Naive thymus-derived CD4-positive, alpha-beta T cell (primary cell): Measurements from ENCODE around the gene COX8A. TPM values are rescaled to one million over a fixed set of nuclear protein-coding genes. Genes with fewer than 3 reads are reported as not detected.

Source experiments
- ATAC-seq: fragments of 150-1000 bp; cut with Tn5 transposase; 2 replicates; pipeline ENCODE4 v1.10.0; 2021; ENCODE audit warnings: mild to moderate bottlenecking, moderate library complexity
- CTCF ChIA-PET: fragments of 350-600 bp; sonication (Branson Sonifier 250); formaldehyde crosslinking; loops from one replicate; lab custom pipeline; 2021; ENCODE audit warnings: antibody characterized with exemption; lab: Charles Lee
- POLR2A ChIA-PET: fragments of 350-600 bp; sonication (Branson Sonifier 250); formaldehyde crosslinking; loops from one replicate; lab custom pipeline; 2021; ENCODE audit warnings: antibody characterized with exemption, inconsistent platforms; lab: Charles Lee
- DNase-seq, 9 donors: peaks; one replicate each; pipeline versions ENCODE4 v3.0.0 to v3.0.0-alpha.2; 2020 to 2022; ENCODE audit warnings: mixed read lengths in 1 of 9
- H3K27ac ChIP-seq: one replicate; pipeline ENCODE4 v1.7.0; 2013; ENCODE audit warnings: mild to moderate bottlenecking, low read depth, low read length, moderate library complexity
- H3K27me3 ChIP-seq, 2 donors: one replicate each; pipeline ENCODE4 v1.7.0; 2013; ENCODE audit warnings: low read length in 2 of 2, mild to moderate bottlenecking in 2 of 2, moderate library complexity in 2 of 2; ENCODE audit not compliant: control insufficient read depth in 2 of 2, insufficient read depth in 2 of 2
- H3K36me3 ChIP-seq, 3 experiments: 1 replicate in 2 of 3; 2 replicates in 1 of 3; pipeline ENCODE4 v1.7.0; 2013; ENCODE audit warnings: low read length in 3 of 3, mild to moderate bottlenecking in 3 of 3, moderate library complexity in 1 of 3; ENCODE audit not compliant: insufficient read depth in 3 of 3, control insufficient read depth in 2 of 3
- H3K4me1 ChIP-seq, 2 donors: one replicate each; pipeline ENCODE4 v1.7.0; 2013; ENCODE audit warnings: low read length in 2 of 2, mild to moderate bottlenecking in 2 of 2, moderate library complexity in 1 of 2; ENCODE audit not compliant: control insufficient read depth in 2 of 2, insufficient read depth in 2 of 2
- H3K4me3 ChIP-seq: 2 replicates; pipeline ENCODE4 v1.7.0; 2013; ENCODE audit warnings: mild to moderate bottlenecking, low read length
- H3K9me3 ChIP-seq, 3 experiments: 1 replicate in 2 of 3; 2 replicates in 1 of 3; pipeline ENCODE4 v1.7.0; 2013; ENCODE audit warnings: low read length in 3 of 3; ENCODE audit not compliant: control insufficient read depth in 2 of 3
- H3K27ac Mint-ChIP-seq, 9 donors: one replicate each; pipeline ENCODE4 v1.8.0; 2020 to 2022; ENCODE audit warnings: mixed read lengths in 9 of 9, mild to moderate bottlenecking in 8 of 9, moderate library complexity in 5 of 9, inconsistent platforms in 2 of 9
- H3K27me3 Mint-ChIP-seq, 5 donors: one replicate each; pipeline ENCODE4 v1.8.0; 2021 to 2022; ENCODE audit warnings: mixed read lengths in 5 of 5, mild to moderate bottlenecking in 1 of 5
- H3K36me3 Mint-ChIP-seq, 5 donors: one replicate each; pipeline ENCODE4 v1.8.0; 2020 to 2022; ENCODE audit warnings: mixed read lengths in 5 of 5, mild to moderate bottlenecking in 3 of 5, inconsistent platforms in 1 of 5
- H3K4me1 Mint-ChIP-seq, 7 donors: one replicate each; pipeline ENCODE4 v1.8.0; 2020 to 2022; ENCODE audit warnings: mixed read lengths in 7 of 7, mild to moderate bottlenecking in 3 of 7, inconsistent platforms in 1 of 7
- H3K4me3 Mint-ChIP-seq, 10 donors: one replicate each; pipeline ENCODE4 v1.8.0; 2020 to 2022; ENCODE audit warnings: mild to moderate bottlenecking in 10 of 10, mixed read lengths in 10 of 10, moderate library complexity in 6 of 10, inconsistent platforms in 2 of 10
- H3K9me3 Mint-ChIP-seq, 11 donors: one replicate each; pipeline ENCODE4 v1.8.0; 2020 to 2022; ENCODE audit warnings: mixed read lengths in 11 of 11, mild to moderate bottlenecking in 4 of 11, inconsistent platforms in 1 of 11, moderate library complexity in 1 of 11
- intact Hi-C, 2 donors: fragments of 100-400 bp; cut with micrococcal nuclease; formaldehyde crosslinking; loops; one replicate each; pipeline ENCODE4 v1.15.1; 2023
- polyA plus RNA-seq, 2 donors: library from polyadenylated mRNA; unstranded; fragments of 300-500 nt; fragmentation: Illumina TruSeq; gene quantifications; one replicate each; pipeline ENCODE4 v1.2.3, GENCODE V29; 2021
- total RNA-seq, 6 experiments: library from RNA in 5 of 6; stranded (reverse) in 5 of 6; gene quantifications; 1 replicate in 5 of 6; 2 replicates in 1 of 6; pipeline ENCODE4 v1.2.3 and lab custom pipeline; 2021 to 2026

The COX8A gene
- total and polyA plus RNA-seq, 7 experiments from 2014 or later, result 90.9 to 375 (median 134) TPM

GRCh38 chr11:64001484-64002420 is 27.3 kb downstream of the COX8A start:
- ChIA-PET POLR2A (interaction anchor here (0.6 to 0.8 kb wide), 2 partner anchors 16 to 1271 kb away, joined by 3 read pairs; partner anchors contain the start of gene OTUB1), CTCF (interaction anchor here (0.7 to 4.2 kb wide), 7 partner anchors 12 to 302 kb away, joined by 3 to 25 read pairs (median 4); no protein-coding TSS in a partner anchor)
- peaks cover 8 to 15% of the 10 kb centered on the region in 2 donors for H3K4me1 ChIP-seq
- DNase-seq, result no peak
- Mint-ChIP-seq H3K4me3 (peak overlapping the region in 7 of 10 donors; percentile 40 to 73 (median 43)), H3K27ac (peak overlapping the region in 1 of 9 donors; percentile 29), H3K27me3 (peaks cover 7 to 15% (median 10%) of the 10 kb centered on the region in 5 donors), H3K4me1 (peaks cover 0 to 17% (median 9%) of the 10 kb centered on the region in 7 donors), H3K9me3 (no peaks in the 10 kb centered on the region), H3K36me3 (peaks cover 0 to 13% (median 4%) of the 10 kb centered on the region in 5 donors)
- no peak for ATAC-seq
- intact Hi-C loops, result loop anchor here in 1 of 2 donors (5.0 kb wide), 1 partner anchor 301 kb away; the partner anchor contains the start of gene CATSPERZ
- H3K27me3 ChIP-seq, result no peaks in the 10 kb centered on the region
- no peak overlapping the region for H3K4me3 ChIP-seq
- peaks cover 3 to 23% (median 5%) of the 10 kb centered on the region in 3 experiments for H3K36me3 ChIP-seq
- no peaks in the 10 kb centered on the region for H3K9me3 ChIP-seq
- H3K27ac ChIP-seq, result no peak overlapping the region

- ChIA-PET CTCF (no interaction called here), POLR2A (no interaction called here)
- H3K36me3 ChIP-seq, result peaks cover 0 to under 1% (median 0%) of the 10 kb centered on the region in 3 experiments
- H3K27me3 ChIP-seq, result no peaks in the 10 kb centered on the region
- H3K27ac Mint-ChIP-seq, result peak overlapping the region in 1 of 9 donors; percentile 46
- H3K9me3 Mint-ChIP-seq, result no peaks in the 10 kb centered on the region
- no peak for ATAC-seq
- H3K9me3 ChIP-seq, result no peaks in the 10 kb centered on the region
- peaks cover 8 to 15% of the 10 kb centered on the region in 2 donors for H3K4me1 ChIP-seq
- no peak overlapping the region for H3K27ac ChIP-seq
- H3K36me3 Mint-ChIP-seq, result no peaks in the 10 kb centered on the region
- no peak for DNase-seq
- H3K27me3 Mint-ChIP-seq, result peaks cover 18 to 37% (median 30%) of the 10 kb centered on the region in 5 donors
- no peak overlapping the region for H3K4me3 ChIP-seq
- H3K4me3 Mint-ChIP-seq, result no peak overlapping the region
- intact Hi-C loops, result loop anchor here in 1 of 2 donors (5.0 kb wide), 1 partner anchor 298 kb away; the partner anchor contains the start of gene CATSPERZ
- H3K4me1 Mint-ChIP-seq, result peaks cover 11 to 19% (median 14%) of the 10 kb centered on the region in 7 donors
These were observed 29.6 kb downstream of the COX8A start for GRCh38 chr11:64003807-64004589.

GRCh38 chr11:64004590-64004984 is 30.2 kb downstream of the COX8A start:
- H3K27ac ChIP-seq, result no peak overlapping the region
- H3K36me3 Mint-ChIP-seq, result no peaks in the 10 kb centered on the region
- ChIA-PET POLR2A (no interaction called here), CTCF (no interaction called here)
- peaks cover 11 to 19% (median 14%) of the 10 kb centered on the region in 7 donors for H3K4me1 Mint-ChIP-seq
- H3K4me3 Mint-ChIP-seq, result no peak overlapping the region
- H3K27me3 Mint-ChIP-seq, result peaks cover 20 to 40% (median 32%) of the 10 kb centered on the region in 5 donors
- H3K9me3 ChIP-seq, result no peaks in the 10 kb centered on the region
- H3K27me3 ChIP-seq, result no peaks in the 10 kb centered on the region
- peaks cover 8 to 14% of the 10 kb centered on the region in 2 donors for H3K4me1 ChIP-seq
- DNase-seq (no peak), ATAC-seq (no peak)
- intact Hi-C loops, result loop anchor here in 1 of 2 donors (5.0 kb wide), 1 partner anchor 298 kb away; the partner anchor contains the start of gene CATSPERZ
- no peak overlapping the region for H3K4me3 ChIP-seq
- H3K27ac Mint-ChIP-seq, result no peak overlapping the region
- H3K36me3 ChIP-seq, result no peaks in the 10 kb centered on the region
- H3K9me3 Mint-ChIP-seq, result no peaks in the 10 kb centered on the region

- POLR2A ChIA-PET, result no interaction called here
- H3K27ac ChIP-seq, result no peak overlapping the region
- H3K36me3 Mint-ChIP-seq, result peaks cover 0 to 7% (median 0%) of the 10 kb centered on the region in 5 donors
- H3K4me1 Mint-ChIP-seq, result peaks cover 11 to 19% (median 14%) of the 10 kb centered on the region in 7 donors
- peaks cover 0 to 7% (median 0%) of the 10 kb centered on the region in 3 experiments for H3K9me3 ChIP-seq
- H3K27me3 ChIP-seq, result no peaks in the 10 kb centered on the region
- H3K9me3 Mint-ChIP-seq, result peaks cover 0 to 10% (median 0%) of the 10 kb centered on the region in 11 donors
- DNase-seq, result no peak
- no peak for ATAC-seq
- no peak overlapping the region for H3K4me3 Mint-ChIP-seq
- H3K36me3 ChIP-seq, result no peaks in the 10 kb centered on the region
- intact Hi-C loops, result no loop called here
- H3K27me3 Mint-ChIP-seq, result peaks cover 20 to 40% (median 33%) of the 10 kb centered on the region in 5 donors
- CTCF ChIA-PET, result interaction anchor here (0.6 kb wide), 1 partner anchor 268 kb away, joined by 3 read pairs; no protein-coding TSS in a partner anchor
- no peak overlapping the region for H3K27ac Mint-ChIP-seq
- no peak overlapping the region for H3K4me3 ChIP-seq
- peaks cover 0 to 6% of the 10 kb centered on the region in 2 donors for H3K4me1 ChIP-seq
These were observed 31.3 kb downstream of the COX8A start for GRCh38 chr11:64005691-64006090.

- H3K4me3 Mint-ChIP-seq, result peak overlapping the region in 1 of 10 donors; percentile 63
- peaks cover 0 to 12% (median 0%) of the 10 kb centered on the region in 5 donors for H3K36me3 Mint-ChIP-seq
- no peak overlapping the region for H3K27ac ChIP-seq
- peaks cover 11 to 17% (median 14%) of the 10 kb centered on the region in 7 donors for H3K4me1 Mint-ChIP-seq
- no peak overlapping the region for H3K27ac Mint-ChIP-seq
- no peaks in the 10 kb centered on the region for H3K27me3 ChIP-seq
- no peak for DNase-seq
- H3K27me3 Mint-ChIP-seq, result peaks cover 20 to 40% (median 33%) of the 10 kb centered on the region in 5 donors
- no peak overlapping the region for H3K4me3 ChIP-seq
- no peaks in the 10 kb centered on the region for H3K36me3 ChIP-seq
- no peak for ATAC-seq
- H3K4me1 ChIP-seq, result no peaks in the 10 kb centered on the region
- peaks cover 0 to 17% (median 0%) of the 10 kb centered on the region in 11 donors for H3K9me3 Mint-ChIP-seq
- CTCF ChIA-PET, result no interaction called here
- intact Hi-C loops, result no loop called here
- POLR2A ChIA-PET, result no interaction called here
- peaks cover 0 to 8% (median 0%) of the 10 kb centered on the region in 3 experiments for H3K9me3 ChIP-seq
These were observed 32.0 kb downstream of the COX8A start for GRCh38 chr11:64006398-64006797.

- peaks cover 0 to 12% (median 0%) of the 10 kb centered on the region in 5 donors for H3K36me3 Mint-ChIP-seq
- Histone ChIP-seq H3K4me1 (no peaks in the 10 kb centered on the region), H3K27me3 (no peaks in the 10 kb centered on the region), H3K27ac (no peak overlapping the region), H3K36me3 (no peaks in the 10 kb centered on the region), H3K9me3 (peaks cover 0 to 8% (median 0%) of the 10 kb centered on the region in 3 experiments), H3K4me3 (peak overlapping the region; percentile 20)
- intact Hi-C loops, result no loop called here
- peaks cover 0 to 19% (median 0%) of the 10 kb centered on the region in 11 donors for H3K9me3 Mint-ChIP-seq
- ATAC-seq, result peak; percentile 62
- H3K4me1 Mint-ChIP-seq, result peaks cover 7 to 16% (median 12%) of the 10 kb centered on the region in 7 donors
- peak overlapping the region in 1 of 9 donors; percentile 3 for H3K27ac Mint-ChIP-seq
- DNase-seq, result no peak
- CTCF ChIA-PET, result no interaction called here
- POLR2A ChIA-PET, result no interaction called here
- H3K4me3 Mint-ChIP-seq, result peak overlapping the region in 9 of 10 donors; percentile 7 to 81 (median 55)
- H3K27me3 Mint-ChIP-seq, result peaks cover 20 to 40% (median 32%) of the 10 kb centered on the region in 5 donors
These were observed 32.8 kb downstream of the COX8A start for GRCh38 chr11:64007160-64007628.
